Progenitor cell of endocrine pancreas (in vitro differentiated cells): ENCODE results near the gene ASB7. TPM values are rescaled to one million over a fixed set of nuclear protein-coding genes. Genes with fewer than 3 reads are reported as not detected.

Experiments used
- DNase-seq: peaks from one replicate; pipeline ENCODE4 v3.0.0; 2021; ENCODE audit warnings: low spot score; ENCODE audit not compliant: unreplicated experiment
- H3K27ac Mint-ChIP-seq: 2 replicates; pipeline ENCODE4 v1.8.0; 2021; ENCODE audit warnings: mild to moderate bottlenecking, moderate library complexity, mixed read lengths
- H3K27me3 Mint-ChIP-seq: 2 replicates; pipeline ENCODE4 v1.8.0; 2021; ENCODE audit warnings: mixed read lengths
- H3K36me3 Mint-ChIP-seq: 2 replicates; pipeline ENCODE4 v1.8.0; 2022; ENCODE audit warnings: mixed read lengths; ENCODE audit not compliant: insufficient read depth
- H3K4me1 Mint-ChIP-seq: 2 replicates; pipeline ENCODE4 v1.8.0; 2021; ENCODE audit warnings: low read depth, mixed read lengths
- H3K4me3 Mint-ChIP-seq: 2 replicates; pipeline ENCODE4 v1.8.0; 2021; ENCODE audit warnings: low read depth, mild to moderate bottlenecking, moderate library complexity, mixed read lengths
- H3K9me3 Mint-ChIP-seq: 2 replicates; pipeline ENCODE4 v1.8.0; 2021; ENCODE audit warnings: low read depth, mixed read lengths
- total RNA-seq: library from RNA; stranded (reverse); gene quantifications from 2 replicates; pipeline ENCODE4 v1.2.1, GENCODE V29; 2021
- TF ChIP-seq, protein P1 (sequence below): fragments of 200-600 bp; sonication (generic); IDR thresholded peaks from one replicate; pipeline ENCODE4 v1.5.0; 2021; ENCODE audit warnings: antibody characterized with exemption, mild to moderate bottlenecking; ENCODE audit not compliant: unreplicated experiment

The ASB7 gene
- total RNA-seq, 1 donor from 2014 or later: 18.9 TPM

- H3K4me1 Mint-ChIP-seq: peaks cover 2% of the 10 kb centered on the region
- H3K4me3 Mint-ChIP-seq: no peak overlapping the region
- no peaks in the 10 kb centered on the region for H3K27me3 Mint-ChIP-seq
- DNase-seq: no peak
- no peak overlapping the region for H3K27ac Mint-ChIP-seq
- TF ChIP-seq, protein P1, sequence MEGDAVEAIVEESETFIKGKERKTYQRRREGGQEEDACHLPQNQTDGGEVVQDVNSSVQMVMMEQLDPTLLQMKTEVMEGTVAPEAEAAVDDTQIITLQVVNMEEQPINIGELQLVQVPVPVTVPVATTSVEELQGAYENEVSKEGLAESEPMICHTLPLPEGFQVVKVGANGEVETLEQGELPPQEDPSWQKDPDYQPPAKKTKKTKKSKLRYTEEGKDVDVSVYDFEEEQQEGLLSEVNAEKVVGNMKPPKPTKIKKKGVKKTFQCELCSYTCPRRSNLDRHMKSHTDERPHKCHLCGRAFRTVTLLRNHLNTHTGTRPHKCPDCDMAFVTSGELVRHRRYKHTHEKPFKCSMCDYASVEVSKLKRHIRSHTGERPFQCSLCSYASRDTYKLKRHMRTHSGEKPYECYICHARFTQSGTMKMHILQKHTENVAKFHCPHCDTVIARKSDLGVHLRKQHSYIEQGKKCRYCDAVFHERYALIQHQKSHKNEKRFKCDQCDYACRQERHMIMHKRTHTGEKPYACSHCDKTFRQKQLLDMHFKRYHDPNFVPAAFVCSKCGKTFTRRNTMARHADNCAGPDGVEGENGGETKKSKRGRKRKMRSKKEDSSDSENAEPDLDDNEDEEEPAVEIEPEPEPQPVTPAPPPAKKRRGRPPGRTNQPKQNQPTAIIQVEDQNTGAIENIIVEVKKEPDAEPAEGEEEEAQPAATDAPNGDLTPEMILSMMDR: no peak
- H3K36me3 Mint-ChIP-seq: peaks cover 2% of the 10 kb centered on the region
- H3K9me3 Mint-ChIP-seq: no peaks in the 10 kb centered on the region
These were observed 51.2 kb downstream of the ASB7 start for GRCh38 chr15:100653608-100654007.

- Mint-ChIP-seq H3K27ac (no peak overlapping the region), H3K4me3 (no peak overlapping the region), H3K27me3 (no peaks in the 10 kb centered on the region)
These were observed 56.5 kb downstream of the ASB7 start for GRCh38 chr15:100658895-100659294.

GRCh38 chr15:100661156-100661555 is 58.8 kb downstream of the ASB7 start:
- Mint-ChIP-seq H3K9me3 (no peaks in the 10 kb centered on the region), H3K4me3 (no peak overlapping the region), H3K27me3 (peaks cover 4% of the 10 kb centered on the region), H3K27ac (no peak overlapping the region), H3K4me1 (no peaks in the 10 kb centered on the region), H3K36me3 (no peaks in the 10 kb centered on the region)
- TF ChIP-seq, protein P1: no peak
- DNase-seq: no peak

More at GRCh38 chr15:100658895-100659294, 56.5 kb downstream of the ASB7 start:
- TF ChIP-seq, protein P1: no peak
- Mint-ChIP-seq H3K4me1 (no peaks in the 10 kb centered on the region), H3K36me3 (no peaks in the 10 kb centered on the region), H3K9me3 (no peaks in the 10 kb centered on the region)
- DNase-seq: no peak

GRCh38 chr15:100663086-100663914 is 60.9 kb downstream of the ASB7 start:
- Mint-ChIP-seq H3K27me3 (peaks cover 4% of the 10 kb centered on the region), H3K4me1 (no peaks in the 10 kb centered on the region), H3K27ac (no peak overlapping the region), H3K4me3 (no peak overlapping the region), H3K36me3 (no peaks in the 10 kb centered on the region), H3K9me3 (no peaks in the 10 kb centered on the region)
- TF ChIP-seq, protein P1: peak; percentile 22
- DNase-seq: no peak

- no peak overlapping the region for H3K27ac Mint-ChIP-seq
- no peak overlapping the region for H3K4me3 Mint-ChIP-seq
- no peak for DNase-seq
- H3K4me1 Mint-ChIP-seq: no peaks in the 10 kb centered on the region
- TF ChIP-seq, protein P1: no peak
- H3K36me3 Mint-ChIP-seq: no peaks in the 10 kb centered on the region
- peaks cover 4% of the 10 kb centered on the region for H3K27me3 Mint-ChIP-seq
- H3K9me3 Mint-ChIP-seq: no peaks in the 10 kb centered on the region
These were observed 61.5 kb downstream of the ASB7 start for GRCh38 chr15:100663915-100664281.
